PC-9 (cell line): ENCODE results near the gene DIPK1B.

Experiments used
- CTCF ChIP-seq: fragments of 200-600 bp; sonication (generic); conservative IDR thresholded peaks from 2 replicates; pipeline ENCODE4 v1.6.1; 2017; ENCODE audit warnings: mixed run types, antibody characterized with exemption, mild to moderate bottlenecking, moderate library complexity
- EZH2 ChIP-seq: fragments of 200-600 bp; sonication (generic); IDR thresholded peaks from 2 replicates; pipeline ENCODE4 v1.8.0; 2017; ENCODE audit warnings: antibody characterized with exemption, low read depth

- no peak for TF ChIP-seq CTCF
- TF ChIP-seq EZH2: no peak
These were observed 48.1 kb downstream of the DIPK1B start for GRCh38 chr9:136760424-136760823.
